ENCODE measurements around the gene MYH11.
"Not testable (repeated sequence)": the region's sequence is repeated elsewhere in the genome, so short reads cannot be mapped to it uniquely, and the experiment has no call there.

Gene MYH11

DNA sequence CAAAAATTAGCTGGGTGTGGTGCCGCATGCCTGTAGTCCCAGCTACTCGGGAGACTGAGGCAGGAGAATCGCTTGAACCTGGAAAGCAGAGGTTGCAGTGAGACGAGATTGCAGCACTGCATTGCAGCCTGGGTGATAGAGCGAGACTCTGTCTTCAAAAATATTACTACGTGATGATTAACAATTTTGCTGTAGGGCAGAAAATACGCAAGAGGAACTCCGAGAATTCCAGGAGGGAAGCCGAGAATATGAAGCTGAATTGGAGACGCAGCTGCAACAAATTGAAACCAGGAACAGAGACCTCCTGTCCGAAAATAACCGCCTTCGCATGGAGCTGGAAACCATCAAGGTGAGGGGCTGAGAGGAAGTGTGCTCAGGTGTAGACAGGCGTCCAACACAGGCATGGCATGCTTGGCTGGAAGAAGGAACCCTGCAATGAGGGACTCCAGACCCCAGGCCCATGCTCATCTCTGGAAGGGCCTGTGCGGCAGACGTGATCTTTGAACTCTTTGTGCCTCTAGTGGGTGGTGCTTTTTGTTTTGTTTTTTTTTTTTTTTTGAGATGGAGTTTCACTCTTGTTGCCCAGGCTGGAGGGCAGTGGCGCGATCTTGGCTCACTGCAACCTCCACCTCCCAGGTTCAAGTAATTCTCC lies 189.6 kb downstream of the MYH11 start:
- DNase-seq (ENCODE audit: low read depth): no peak

- no peak for DNase-seq (ENCODE audit: low read depth)
Observed at GRCh38 chr16:15665107-15665506, 191.7 kb downstream of the MYH11 start.

DNA sequence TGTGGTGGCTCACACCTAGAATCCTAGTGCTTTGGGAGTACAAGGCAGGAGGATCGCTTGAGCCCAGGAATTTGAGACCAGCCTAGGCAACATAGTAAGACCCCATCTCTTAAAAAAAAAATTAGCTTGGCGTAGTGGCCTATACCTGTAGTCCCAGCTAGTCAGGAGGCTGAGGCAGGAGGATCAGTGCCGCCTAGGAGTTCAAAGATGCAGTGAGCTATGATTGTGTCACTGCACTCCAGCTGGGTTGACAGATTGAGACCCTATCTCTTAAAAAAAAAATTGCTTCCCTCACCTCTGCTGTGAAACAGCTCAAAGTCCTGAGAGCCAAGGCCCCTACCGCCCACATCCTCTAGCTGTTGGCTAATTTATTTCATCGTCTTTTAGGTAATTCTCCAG lies 196.6 kb downstream of the MYH11 start:
- no peak for DNase-seq (ENCODE audit: low read depth)

- no peak for DNase-seq (ENCODE audit: low read depth)
Observed at GRCh38 chr16:15658556-15658955, 198.3 kb downstream of the MYH11 start.

- DNase-seq (ENCODE audit: low read depth): no peak
Observed at GRCh38 chr16:15658149-15658548, 198.7 kb downstream of the MYH11 start.

DNA sequence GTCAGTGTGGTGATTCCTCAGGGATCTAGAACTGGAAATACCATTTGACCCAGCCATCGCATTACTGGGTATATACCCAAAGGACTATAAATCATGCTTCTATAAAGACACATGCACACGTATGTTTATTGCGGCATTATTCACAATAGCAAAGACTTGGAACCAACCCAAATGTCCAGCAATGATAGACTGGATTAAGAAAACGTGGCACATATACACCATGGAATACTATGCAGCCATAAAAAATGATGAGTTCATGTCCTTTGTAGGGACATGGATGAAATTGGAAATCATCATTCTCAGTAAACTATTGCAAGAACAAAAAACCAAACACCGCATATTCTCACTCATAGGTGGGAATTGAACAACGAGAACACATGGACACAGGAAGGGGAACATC lies 201.3 kb downstream of the MYH11 start:
- not testable (repeated sequence) for DNase-seq (ENCODE audit: low read depth)

GRCh38 chr16:15654591-15654990 lies 202.2 kb downstream of the MYH11 start:
- DNase-seq (ENCODE audit: low read depth): no peak

GRCh38 chr16:15653227-15653626 lies 203.6 kb downstream of the MYH11 start:
- no peak for DNase-seq (ENCODE audit: low read depth)
